ENCODE data around the gene FYN. TPM values are rescaled to one million over a fixed set of nuclear protein-coding genes. Genes with fewer than 3 reads are reported as not detected.

The FYN gene
- total RNA-seq, 2 donors from 2014 or later, result 78.9 to 98.7 TPM

- H3K27ac ChIP-seq, result no peak overlapping the region
- no peaks in the 10 kb centered on the region for H3K4me1 ChIP-seq
- H3K9me3 ChIP-seq, result no peaks in the 10 kb centered on the region
- DNase-seq (ENCODE audit: low spot score), result no peak
- H3K27me3 ChIP-seq, result no peaks in the 10 kb centered on the region
- H3K4me3 ChIP-seq, result no peak overlapping the region
- H3K36me3 ChIP-seq, result no peaks in the 10 kb centered on the region
- no peak for TF ChIP-seq CTCF (IDR thresholded peaks at IDR 0.05)
Observed at GRCh38 chr6:111618407-111618806, 254.8 kb downstream of the FYN start.

GRCh38 chr6:111617149-111617548, 256.1 kb downstream of the FYN start:
- DNase-seq (ENCODE audit: low spot score), result no peak
- Histone ChIP-seq H3K27me3 (no peaks in the 10 kb centered on the region), H3K4me3 (no peak overlapping the region), H3K27ac (no peak overlapping the region), H3K4me1 (no peaks in the 10 kb centered on the region), H3K36me3 (no peaks in the 10 kb centered on the region), H3K9me3 (no peaks in the 10 kb centered on the region)
- no peak for TF ChIP-seq CTCF (IDR thresholded peaks at IDR 0.05)

GRCh38 chr6:111615916-111616612, 257.2 kb downstream of the FYN start:
- no peaks in the 10 kb centered on the region for H3K36me3 ChIP-seq
- no peak for TF ChIP-seq CTCF (IDR thresholded peaks at IDR 0.05)
- no peak for DNase-seq (ENCODE audit: low spot score)
- no peaks in the 10 kb centered on the region for H3K9me3 ChIP-seq
- H3K4me1 ChIP-seq, result no peaks in the 10 kb centered on the region
- H3K27me3 ChIP-seq, result no peaks in the 10 kb centered on the region
- no peak overlapping the region for H3K27ac ChIP-seq
- H3K4me3 ChIP-seq, result no peak overlapping the region

GRCh38 chr6:111614833-111615582, 258.2 kb downstream of the FYN start:
- TF ChIP-seq CTCF (IDR thresholded peaks at IDR 0.05), result no peak
- no peak overlapping the region for H3K27ac ChIP-seq

GRCh38 chr6:111612379-111612778, 260.9 kb downstream of the FYN start:
- DNase-seq (ENCODE audit: low spot score), result no peak
- H3K27ac ChIP-seq, result no peak overlapping the region
- H3K4me3 ChIP-seq, result no peak overlapping the region
- no peaks in the 10 kb centered on the region for H3K9me3 ChIP-seq
- TF ChIP-seq CTCF (IDR thresholded peaks at IDR 0.05), result no peak
- H3K36me3 ChIP-seq, result no peaks in the 10 kb centered on the region
- no peaks in the 10 kb centered on the region for H3K4me1 ChIP-seq
- H3K27me3 ChIP-seq, result no peaks in the 10 kb centered on the region

More at GRCh38 chr6:111614833-111615582, 258.2 kb downstream of the FYN start:
- Histone ChIP-seq H3K4me3 (no peak overlapping the region), H3K9me3 (no peaks in the 10 kb centered on the region), H3K27me3 (no peaks in the 10 kb centered on the region), H3K36me3 (no peaks in the 10 kb centered on the region), H3K4me1 (no peaks in the 10 kb centered on the region)
- DNase-seq (ENCODE audit: low spot score), result no peak
